ENCODE data around the gene RAB31.
"Not testable (repeated sequence)": the region's sequence is repeated elsewhere in the genome, so short reads cannot be mapped to it uniquely, and the experiment has no call there.

Gene RAB31

DNA sequence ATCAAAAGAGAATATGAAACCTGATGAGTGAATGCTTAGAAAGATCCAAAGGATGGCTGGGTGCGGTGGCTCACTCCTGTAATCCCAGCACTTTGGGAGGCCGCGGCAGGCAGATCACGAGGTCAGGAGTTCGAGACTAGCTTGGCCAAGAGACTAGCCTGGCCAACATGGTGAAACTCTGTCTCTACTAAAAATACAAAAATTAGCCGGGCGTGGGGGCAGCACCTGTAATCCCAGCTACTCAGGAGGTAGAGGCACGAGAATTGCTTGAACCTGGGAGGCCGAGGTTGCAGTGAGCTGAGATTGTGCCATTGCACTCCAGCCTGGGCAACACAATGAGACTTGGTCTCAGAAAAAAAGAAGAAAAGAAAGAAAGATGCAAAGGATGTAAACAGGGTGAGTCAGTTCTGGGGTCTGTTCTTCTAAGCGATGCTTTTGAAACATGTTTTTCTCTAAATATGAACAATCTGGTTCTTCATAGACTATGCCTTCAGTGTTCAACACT lies 189.7 kb downstream of the RAB31 start:
- H3K36me3 ChIP-seq (ENCODE audit: insufficient read depth, low read depth, low read length); H3K27ac ChIP-seq (ENCODE audit: low read length); H3K4me1 ChIP-seq (ENCODE audit: insufficient read depth, low read length); H3K27me3 ChIP-seq (ENCODE audit: insufficient read depth, low read length); H3K4me3 ChIP-seq (ENCODE audit: low read length); H3K9ac ChIP-seq (ENCODE audit: low read depth, low read length); H3K9me3 ChIP-seq (ENCODE audit: insufficient read depth, low read depth, low read length): not testable (repeated sequence)

DNA sequence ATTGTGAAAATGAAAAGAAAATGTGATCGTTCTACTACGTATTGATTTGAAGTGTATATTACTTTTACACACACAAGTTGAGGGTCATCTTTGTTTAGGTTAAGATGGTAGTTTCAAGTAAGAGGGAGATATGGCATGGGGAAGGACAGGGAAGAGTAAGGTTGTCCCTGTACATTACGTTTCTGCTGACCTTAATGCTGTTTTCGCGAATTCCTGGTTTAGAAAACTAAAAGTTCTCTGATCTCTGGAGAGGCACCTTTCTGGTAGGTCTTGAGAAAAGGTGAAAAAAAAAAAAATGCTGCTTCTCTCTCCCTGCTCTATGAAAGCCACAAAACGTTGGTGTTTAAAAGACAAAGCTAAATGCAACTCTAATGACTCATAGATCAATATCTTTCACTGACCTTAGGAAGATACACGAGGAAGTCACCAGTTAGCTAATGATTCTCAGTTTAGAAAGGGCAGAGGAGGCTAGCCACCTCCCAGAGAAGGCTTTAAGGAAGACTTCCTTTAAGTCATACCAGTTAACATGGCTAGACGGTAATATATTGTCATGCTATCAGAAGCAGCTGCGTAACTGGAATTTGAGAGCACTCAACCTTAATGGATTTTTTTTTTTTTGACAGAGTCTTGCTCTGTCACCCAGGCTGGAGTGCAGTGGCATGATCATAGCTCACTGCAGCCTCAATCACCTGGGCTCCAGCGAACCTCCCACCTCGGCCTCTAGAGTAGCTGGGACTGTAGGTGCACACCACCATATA lies 190.9 kb downstream of the RAB31 start:
- Histone ChIP-seq H3K9ac (ENCODE audit: low read depth, low read length) (no peak overlapping the region), H3K4me3 (ENCODE audit: low read length) (no peak overlapping the region), H3K27ac (ENCODE audit: low read length) (no peak overlapping the region)

DNA sequence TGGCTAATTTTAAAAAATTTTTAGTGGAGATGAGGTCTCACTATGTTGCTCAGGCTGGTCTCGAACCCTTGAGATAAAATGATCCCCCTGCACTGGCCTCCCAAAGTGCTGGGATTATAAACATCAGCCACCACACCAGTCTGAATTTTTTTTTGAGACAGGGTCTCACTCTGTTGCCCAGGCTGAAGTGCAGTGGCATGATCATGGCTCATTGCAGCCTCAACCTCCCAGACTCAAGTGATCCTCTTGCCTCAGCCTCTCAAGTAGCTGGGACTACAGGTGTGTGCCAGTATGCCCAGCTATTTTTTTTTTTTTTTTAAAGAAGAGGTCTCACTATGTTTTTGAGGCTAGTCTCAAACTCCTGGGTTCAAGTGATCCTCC lies 191.4 kb downstream of the RAB31 start:
- H3K27ac ChIP-seq (ENCODE audit: low read length); H3K4me3 ChIP-seq (ENCODE audit: low read length); H3K9ac ChIP-seq (ENCODE audit: low read depth, low read length): not testable (repeated sequence)

More for the DNA sequence above, 190.9 kb downstream of the RAB31 start:
- no peaks in the 10 kb centered on the region for H3K9me3 ChIP-seq (ENCODE audit: insufficient read depth, low read depth, low read length)
- H3K4me1 ChIP-seq (ENCODE audit: insufficient read depth, low read length), result peaks cover 6% of the 10 kb centered on the region; the same call in 1 of the 2 replicates
- H3K27me3 ChIP-seq (ENCODE audit: insufficient read depth, low read length), result no peaks in the 10 kb centered on the region
- H3K36me3 ChIP-seq (ENCODE audit: insufficient read depth, low read depth, low read length), result no peaks in the 10 kb centered on the region

DNA sequence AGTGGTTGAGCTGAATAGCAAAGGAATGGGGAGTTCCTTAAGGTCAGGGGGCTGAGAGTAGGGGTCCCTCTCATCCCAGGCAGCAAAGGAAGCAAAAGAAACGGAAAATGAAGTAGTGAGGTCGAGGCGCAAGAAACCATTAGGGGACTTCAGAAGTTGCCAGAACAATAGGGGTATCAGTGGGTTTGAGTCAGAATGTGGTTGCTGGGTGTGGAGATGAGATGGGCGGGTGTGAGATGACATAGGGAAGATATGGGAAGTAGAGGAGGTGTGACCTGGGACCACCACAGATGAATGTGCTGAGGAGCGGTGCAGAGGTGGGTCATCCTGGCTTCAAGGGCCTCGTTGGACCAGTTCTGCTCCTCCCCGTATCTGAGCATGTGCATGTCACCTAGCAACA lies 192.6 kb downstream of the RAB31 start:
- H3K4me1 ChIP-seq (ENCODE audit: insufficient read depth, low read length), result peaks cover 6% of the 10 kb centered on the region; the same call in 1 of the 2 replicates
- H3K9ac ChIP-seq (ENCODE audit: low read depth, low read length), result no peak overlapping the region
- H3K36me3 ChIP-seq (ENCODE audit: insufficient read depth, low read depth, low read length), result no peaks in the 10 kb centered on the region
- H3K9me3 ChIP-seq (ENCODE audit: insufficient read depth, low read depth, low read length), result no peaks in the 10 kb centered on the region
- no peak overlapping the region for H3K27ac ChIP-seq (ENCODE audit: low read length)
- no peaks in the 10 kb centered on the region for H3K27me3 ChIP-seq (ENCODE audit: insufficient read depth, low read length)
- H3K4me3 ChIP-seq (ENCODE audit: low read length), result no peak overlapping the region

More for the DNA sequence above, 191.4 kb downstream of the RAB31 start:
- not testable (repeated sequence) for H3K27me3 ChIP-seq (ENCODE audit: insufficient read depth, low read length); H3K9me3 ChIP-seq (ENCODE audit: insufficient read depth, low read depth, low read length); H3K4me1 ChIP-seq (ENCODE audit: insufficient read depth, low read length); H3K36me3 ChIP-seq (ENCODE audit: insufficient read depth, low read depth, low read length)

DNA sequence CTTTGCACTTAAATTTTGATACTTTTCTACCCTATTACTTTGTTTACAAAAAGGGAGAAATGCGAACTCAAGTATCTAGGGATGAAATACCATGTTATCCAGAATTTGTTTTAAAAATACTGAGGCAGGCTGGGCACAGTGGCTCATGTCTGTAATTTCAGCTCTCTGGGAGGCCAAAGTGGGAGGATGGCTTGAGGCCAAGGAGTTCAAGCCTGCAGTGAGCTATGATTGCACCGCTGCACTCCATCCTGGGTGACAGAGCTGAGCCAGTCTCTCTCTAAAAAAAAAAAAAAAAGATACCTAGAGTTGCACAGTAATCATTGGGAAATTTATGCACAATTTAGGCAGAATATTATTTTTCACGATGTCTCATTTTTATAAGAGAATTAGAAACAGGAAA lies 193.3 kb downstream of the RAB31 start:
- no peak overlapping the region for H3K4me3 ChIP-seq (ENCODE audit: low read length)
- no peaks in the 10 kb centered on the region for H3K9me3 ChIP-seq (ENCODE audit: insufficient read depth, low read depth, low read length)
- no peak overlapping the region for H3K9ac ChIP-seq (ENCODE audit: low read depth, low read length)
- no peaks in the 10 kb centered on the region for H3K36me3 ChIP-seq (ENCODE audit: insufficient read depth, low read depth, low read length)
- no peak overlapping the region for H3K27ac ChIP-seq (ENCODE audit: low read length)
- no peaks in the 10 kb centered on the region for H3K27me3 ChIP-seq (ENCODE audit: insufficient read depth, low read length)
- H3K4me1 ChIP-seq (ENCODE audit: insufficient read depth, low read length), result peaks cover 6% of the 10 kb centered on the region; the same call in 1 of the 2 replicates

DNA sequence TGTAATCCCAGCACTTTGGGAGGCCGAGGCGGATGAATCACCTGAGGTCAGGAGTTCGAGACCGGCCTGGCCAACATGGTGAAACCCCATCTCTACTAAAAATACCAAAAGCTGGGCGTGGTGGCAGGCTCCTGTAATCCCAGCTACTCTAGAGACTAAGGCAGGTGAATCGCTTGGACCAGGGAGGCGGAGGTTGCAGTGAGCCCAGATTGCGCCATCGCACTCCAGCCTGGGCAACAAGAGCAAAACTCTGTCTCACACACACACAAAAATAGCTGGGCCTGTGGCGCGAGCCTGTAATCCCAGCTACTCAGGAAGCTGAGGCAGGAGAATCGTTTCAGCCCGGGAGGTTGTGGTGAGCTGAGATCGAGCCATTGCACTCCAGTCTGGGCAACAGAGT lies 194.2 kb downstream of the RAB31 start:
- H3K4me1 ChIP-seq (ENCODE audit: insufficient read depth, low read length); H3K9me3 ChIP-seq (ENCODE audit: insufficient read depth, low read depth, low read length); H3K27me3 ChIP-seq (ENCODE audit: insufficient read depth, low read length); H3K27ac ChIP-seq (ENCODE audit: low read length); H3K4me3 ChIP-seq (ENCODE audit: low read length); H3K9ac ChIP-seq (ENCODE audit: low read depth, low read length); H3K36me3 ChIP-seq (ENCODE audit: insufficient read depth, low read depth, low read length): not testable (repeated sequence)

DNA sequence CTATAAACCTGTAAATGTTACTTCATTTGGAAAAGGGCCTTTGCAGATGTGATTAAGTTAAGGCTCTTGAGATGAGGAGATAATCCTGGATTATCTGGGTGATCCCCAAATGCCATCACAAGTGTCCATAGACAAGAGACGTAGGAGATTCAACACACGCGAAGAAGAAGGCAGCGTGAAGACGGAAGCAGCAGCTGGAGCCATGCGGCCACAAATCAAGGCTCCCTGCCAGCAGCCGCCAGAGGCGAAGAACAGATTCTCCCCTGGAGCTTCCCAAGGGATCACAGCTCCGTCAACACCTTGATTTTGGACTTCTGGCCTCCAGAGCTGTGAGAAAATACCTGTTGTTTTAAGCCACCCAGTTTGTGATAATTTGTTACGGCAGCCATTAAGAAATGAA lies 194.7 kb downstream of the RAB31 start:
- no peak overlapping the region for H3K9ac ChIP-seq (ENCODE audit: low read depth, low read length)
- H3K27ac ChIP-seq (ENCODE audit: low read length), result no peak overlapping the region
- H3K27me3 ChIP-seq (ENCODE audit: insufficient read depth, low read length), result no peaks in the 10 kb centered on the region
- H3K36me3 ChIP-seq (ENCODE audit: insufficient read depth, low read depth, low read length), result no peaks in the 10 kb centered on the region
- H3K9me3 ChIP-seq (ENCODE audit: insufficient read depth, low read depth, low read length), result no peaks in the 10 kb centered on the region
- peaks cover 6% of the 10 kb centered on the region; the same call in 1 of the 2 replicates for H3K4me1 ChIP-seq (ENCODE audit: insufficient read depth, low read length)
- no peak overlapping the region for H3K4me3 ChIP-seq (ENCODE audit: low read length)

DNA sequence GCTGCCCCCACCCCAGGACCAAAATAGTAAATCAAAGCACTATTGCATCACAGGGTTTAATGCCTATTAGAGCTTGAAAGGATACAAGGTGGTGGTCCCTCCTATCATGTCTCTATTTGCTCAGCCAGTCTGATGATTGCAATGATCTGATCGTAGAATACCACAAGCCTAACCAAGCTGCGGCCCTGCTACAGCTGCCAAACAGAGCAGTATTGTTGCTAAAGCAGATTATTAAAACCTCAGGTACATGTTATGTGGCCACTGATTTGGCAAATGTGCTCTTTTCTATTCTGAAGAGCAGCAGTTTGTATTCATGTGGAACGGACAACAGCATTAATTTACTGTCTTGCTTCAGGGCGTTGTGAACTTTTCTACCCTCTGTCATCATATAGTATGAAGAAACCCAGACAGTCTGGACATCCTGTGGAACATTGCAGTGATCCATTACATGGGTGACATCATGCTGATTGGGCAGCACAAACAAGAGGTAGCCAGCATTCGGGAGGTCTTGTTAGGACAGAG lies 197.4 kb downstream of the RAB31 start:
- no peak overlapping the region for H3K9ac ChIP-seq (ENCODE audit: low read depth, low read length)
- H3K4me1 ChIP-seq (ENCODE audit: insufficient read depth, low read length), result peaks cover 2% of the 10 kb centered on the region; the same call in 1 of the 2 replicates
- H3K9me3 ChIP-seq (ENCODE audit: insufficient read depth, low read depth, low read length), result no peaks in the 10 kb centered on the region
- no peaks in the 10 kb centered on the region for H3K36me3 ChIP-seq (ENCODE audit: insufficient read depth, low read depth, low read length)
- H3K27me3 ChIP-seq (ENCODE audit: insufficient read depth, low read length), result no peaks in the 10 kb centered on the region
- H3K4me3 ChIP-seq (ENCODE audit: low read length), result no peak overlapping the region
- no peak overlapping the region for H3K27ac ChIP-seq (ENCODE audit: low read length)

DNA sequence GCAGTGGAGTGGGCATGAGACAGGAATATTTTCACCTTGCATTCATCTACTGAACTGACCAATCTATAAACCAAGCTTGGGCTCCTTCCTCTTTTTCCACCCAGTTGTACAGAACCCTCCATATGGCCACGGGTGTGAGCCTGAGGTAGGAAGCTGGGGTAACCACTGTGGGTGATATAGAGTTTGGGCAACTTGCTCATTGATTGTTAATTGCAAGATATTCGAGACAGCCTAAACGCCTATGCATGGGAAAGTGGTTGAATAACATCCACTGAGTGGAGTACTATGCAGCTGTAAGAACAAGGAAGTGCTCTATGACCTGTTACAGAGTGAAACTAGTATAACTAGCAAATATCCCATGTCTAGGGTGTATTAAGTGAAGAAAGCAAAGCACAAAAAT lies 198.4 kb downstream of the RAB31 start:
- Histone ChIP-seq H3K4me1 (ENCODE audit: insufficient read depth, low read length) (no peaks in the 10 kb centered on the region), H3K9me3 (ENCODE audit: insufficient read depth, low read depth, low read length) (no peaks in the 10 kb centered on the region), H3K36me3 (ENCODE audit: insufficient read depth, low read depth, low read length) (no peaks in the 10 kb centered on the region), H3K27me3 (ENCODE audit: insufficient read depth, low read length) (no peaks in the 10 kb centered on the region), H3K27ac (ENCODE audit: low read length) (no peak overlapping the region), H3K4me3 (ENCODE audit: low read length) (no peak overlapping the region), H3K9ac (ENCODE audit: low read depth, low read length) (no peak overlapping the region)

DNA sequence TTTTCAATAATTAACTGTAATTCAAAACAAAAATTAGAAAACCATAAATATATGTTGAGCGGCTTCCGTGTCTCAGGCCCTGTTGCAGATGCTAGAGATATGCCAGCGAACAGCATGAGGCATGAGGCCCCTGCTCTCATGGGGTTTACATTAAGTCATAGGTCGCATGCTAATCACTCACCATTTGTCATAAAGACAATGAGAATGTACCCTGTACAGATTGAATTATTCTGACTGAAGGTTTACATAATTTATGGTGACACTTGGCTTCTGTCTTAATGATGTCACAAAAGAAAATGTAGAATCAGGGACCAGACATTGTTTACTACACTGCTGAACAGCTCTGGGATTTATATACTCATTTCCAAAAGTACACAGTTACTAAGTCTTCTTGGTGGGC lies 199.8 kb downstream of the RAB31 start:
- Histone ChIP-seq H3K27ac (ENCODE audit: low read length) (no peak overlapping the region), H3K9ac (ENCODE audit: low read depth, low read length) (no peak overlapping the region), H3K9me3 (ENCODE audit: insufficient read depth, low read depth, low read length) (no peaks in the 10 kb centered on the region), H3K36me3 (ENCODE audit: insufficient read depth, low read depth, low read length) (no peaks in the 10 kb centered on the region), H3K4me3 (ENCODE audit: low read length) (no peak overlapping the region), H3K27me3 (ENCODE audit: insufficient read depth, low read length) (no peaks in the 10 kb centered on the region), H3K4me1 (ENCODE audit: insufficient read depth, low read length) (no peaks in the 10 kb centered on the region)

DNA sequence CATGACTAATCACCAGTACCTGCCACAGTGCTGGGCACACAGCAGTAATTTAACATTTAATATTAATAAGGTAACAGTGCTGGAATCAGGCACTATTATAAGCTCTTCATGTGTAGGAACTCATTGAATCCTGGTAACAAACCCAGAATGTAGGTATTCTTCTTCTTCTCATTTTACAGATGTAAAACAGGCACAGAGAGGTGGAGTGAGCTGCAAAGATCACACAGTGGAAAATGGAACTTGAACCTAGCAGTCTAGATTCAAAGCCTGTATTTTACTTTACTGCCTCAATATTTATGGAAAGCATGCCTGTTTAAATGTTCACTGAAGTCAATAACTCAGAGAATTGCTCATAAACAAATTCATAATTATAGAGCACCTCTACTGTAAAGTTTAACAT lies 202.0 kb downstream of the RAB31 start:
- Histone ChIP-seq H3K36me3 (ENCODE audit: insufficient read depth, low read depth, low read length) (no peaks in the 10 kb centered on the region), H3K9ac (ENCODE audit: low read depth, low read length) (no peak overlapping the region), H3K9me3 (ENCODE audit: insufficient read depth, low read depth, low read length) (no peaks in the 10 kb centered on the region), H3K27me3 (ENCODE audit: insufficient read depth, low read length) (no peaks in the 10 kb centered on the region), H3K4me1 (ENCODE audit: insufficient read depth, low read length) (no peaks in the 10 kb centered on the region), H3K4me3 (ENCODE audit: low read length) (no peak overlapping the region), H3K27ac (ENCODE audit: low read length) (no peak overlapping the region)

DNA sequence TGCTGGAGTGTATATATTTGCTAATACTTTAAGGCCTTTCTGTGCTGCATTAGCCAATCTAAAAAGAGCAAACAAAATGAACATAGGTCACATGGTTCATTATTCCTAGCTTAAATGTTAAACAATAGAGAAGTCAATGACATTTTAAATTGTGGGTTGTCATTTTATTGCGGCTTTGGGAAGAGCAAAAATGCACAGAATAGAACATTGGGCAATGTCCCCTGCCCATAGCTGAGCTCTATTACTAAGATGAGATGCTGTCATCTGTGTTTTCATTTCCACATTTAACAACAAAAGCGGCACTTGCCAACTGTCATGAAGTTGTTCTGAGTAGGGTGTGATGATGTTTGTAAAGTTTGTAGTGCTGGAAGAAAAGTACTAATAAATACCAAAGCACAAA lies 202.6 kb downstream of the RAB31 start:
- H3K4me1 ChIP-seq (ENCODE audit: insufficient read depth, low read length), result peaks cover 3% of the 10 kb centered on the region; the same call in 1 of the 2 replicates
- no peaks in the 10 kb centered on the region for H3K36me3 ChIP-seq (ENCODE audit: insufficient read depth, low read depth, low read length)
- H3K9ac ChIP-seq (ENCODE audit: low read depth, low read length), result no peak overlapping the region
- no peak overlapping the region for H3K27ac ChIP-seq (ENCODE audit: low read length)
- H3K27me3 ChIP-seq (ENCODE audit: insufficient read depth, low read length), result no peaks in the 10 kb centered on the region
- H3K4me3 ChIP-seq (ENCODE audit: low read length), result no peak overlapping the region
- H3K9me3 ChIP-seq (ENCODE audit: insufficient read depth, low read depth, low read length), result no peaks in the 10 kb centered on the region
